WTC11 (cell line): ENCODE results near the gene ZBTB22.

Experiments used
- PREB ChIP-seq: sonication (generic); formaldehyde crosslinking; IDR thresholded peaks from 2 replicates; pipeline ENCODE4 v1.8.1; 2022; ENCODE audit warnings: mild to moderate bottlenecking, missing genetic modification reagents, moderate library complexity, borderline replicate concordance
- SMAD3 ChIP-seq: sonication (generic); formaldehyde crosslinking; IDR thresholded peaks from 2 replicates; pipeline ENCODE4 v1.8.0; 2022; ENCODE audit warnings: missing genetic modification reagents, mild to moderate bottlenecking, borderline replicate concordance
- TF ChIP-seq, protein P1 (sequence below): fragments of 200-600 bp; IDR thresholded peaks from 2 replicates; pipeline ENCODE4 v1.8.0; 2022; ENCODE audit warnings: antibody characterized with exemption

DNA sequence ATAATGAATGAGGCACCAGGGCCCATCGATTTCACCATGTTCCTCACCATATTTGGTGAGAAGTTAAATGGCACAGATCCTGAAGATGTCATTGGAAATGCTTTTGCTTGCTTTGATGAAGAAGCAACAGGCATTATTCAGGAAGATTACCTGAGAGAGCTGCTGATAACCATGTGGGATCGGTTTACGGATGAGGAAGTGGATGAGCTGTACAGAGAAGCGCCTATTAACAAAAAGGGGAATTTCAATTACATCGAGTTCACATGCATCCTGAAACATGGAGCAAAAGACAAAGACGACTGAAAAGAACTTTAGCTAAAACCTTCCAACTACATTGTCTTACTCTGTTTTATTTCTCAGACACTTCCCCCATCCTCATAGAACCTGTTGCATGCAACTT, 21.6 kb upstream of the ZBTB22 start:
- TF ChIP-seq, protein P1, sequence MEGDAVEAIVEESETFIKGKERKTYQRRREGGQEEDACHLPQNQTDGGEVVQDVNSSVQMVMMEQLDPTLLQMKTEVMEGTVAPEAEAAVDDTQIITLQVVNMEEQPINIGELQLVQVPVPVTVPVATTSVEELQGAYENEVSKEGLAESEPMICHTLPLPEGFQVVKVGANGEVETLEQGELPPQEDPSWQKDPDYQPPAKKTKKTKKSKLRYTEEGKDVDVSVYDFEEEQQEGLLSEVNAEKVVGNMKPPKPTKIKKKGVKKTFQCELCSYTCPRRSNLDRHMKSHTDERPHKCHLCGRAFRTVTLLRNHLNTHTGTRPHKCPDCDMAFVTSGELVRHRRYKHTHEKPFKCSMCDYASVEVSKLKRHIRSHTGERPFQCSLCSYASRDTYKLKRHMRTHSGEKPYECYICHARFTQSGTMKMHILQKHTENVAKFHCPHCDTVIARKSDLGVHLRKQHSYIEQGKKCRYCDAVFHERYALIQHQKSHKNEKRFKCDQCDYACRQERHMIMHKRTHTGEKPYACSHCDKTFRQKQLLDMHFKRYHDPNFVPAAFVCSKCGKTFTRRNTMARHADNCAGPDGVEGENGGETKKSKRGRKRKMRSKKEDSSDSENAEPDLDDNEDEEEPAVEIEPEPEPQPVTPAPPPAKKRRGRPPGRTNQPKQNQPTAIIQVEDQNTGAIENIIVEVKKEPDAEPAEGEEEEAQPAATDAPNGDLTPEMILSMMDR, result no peak
- TF ChIP-seq PREB (CRISPR knock-in tag) (no peak), SMAD3 (no peak)
